UCSD-AML1 (cell line): ENCODE measurements around the gene PKD1.

Experiments
- DNase-seq: peaks from one replicate; lab custom pipeline; 2025; ENCODE audit not compliant: unreplicated experiment; lab: John Stamatoyannopoulos, UW

PKD1 gene

DNA sequence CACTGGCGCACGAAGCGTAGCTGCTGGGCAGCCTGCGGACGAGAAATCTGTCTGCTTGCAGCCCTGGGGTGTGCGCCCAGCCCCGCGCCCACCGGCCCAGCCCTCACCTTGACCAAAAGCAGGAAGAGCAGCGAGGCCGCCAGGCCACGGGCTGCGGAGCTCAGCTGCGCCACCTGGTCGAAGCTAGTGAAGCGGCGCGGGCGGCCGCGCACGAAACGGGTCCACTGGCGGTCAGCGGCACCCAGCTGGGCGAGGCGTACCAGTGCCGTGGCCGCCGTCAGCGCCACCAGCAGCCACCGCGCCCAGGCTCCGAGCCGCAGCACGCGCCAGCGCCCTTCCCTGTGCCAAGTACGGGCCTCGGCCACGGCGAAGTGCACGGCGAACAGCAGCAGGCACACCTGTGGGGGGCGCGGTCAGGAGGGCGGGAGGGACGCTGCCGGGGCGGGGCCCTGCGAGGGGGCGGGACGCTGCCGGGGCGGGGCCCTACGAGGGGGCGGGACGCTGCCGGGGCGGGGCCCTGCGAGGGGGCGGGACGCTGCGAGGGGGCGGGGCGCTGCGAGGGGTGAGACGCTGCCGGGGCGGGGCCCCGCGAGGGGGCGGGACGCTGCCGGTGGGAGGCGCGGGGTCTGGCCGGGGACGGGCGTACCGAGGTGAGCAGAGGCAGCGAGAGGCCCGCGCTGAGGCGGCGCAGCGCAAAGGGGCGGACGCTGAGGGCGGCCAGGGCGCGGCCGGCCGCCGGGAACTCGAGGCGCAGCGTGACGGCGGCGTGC lies 44.7 kb downstream of the PKD1 start:
- no peak for DNase-seq

DNA sequence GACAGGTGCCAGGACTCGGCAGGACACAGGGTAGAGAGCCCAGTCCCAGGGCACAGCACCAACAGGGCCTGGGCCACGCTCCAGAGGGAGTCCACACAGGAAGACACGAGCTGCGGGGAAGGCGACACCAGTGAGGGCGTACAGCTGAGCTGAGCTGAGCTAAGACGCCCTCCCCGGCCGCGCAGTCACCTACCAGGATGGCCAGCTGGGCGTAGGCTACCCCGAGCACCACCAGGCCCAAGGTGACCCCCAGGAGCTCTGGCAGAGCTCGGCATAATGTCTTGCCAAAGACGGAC lies 45.3 kb downstream of the PKD1 start:
- no peak for DNase-seq

GRCh38 chr16:2089706-2090480 lies 45.8 kb downstream of the PKD1 start:
- DNase-seq, result no peak

DNA sequence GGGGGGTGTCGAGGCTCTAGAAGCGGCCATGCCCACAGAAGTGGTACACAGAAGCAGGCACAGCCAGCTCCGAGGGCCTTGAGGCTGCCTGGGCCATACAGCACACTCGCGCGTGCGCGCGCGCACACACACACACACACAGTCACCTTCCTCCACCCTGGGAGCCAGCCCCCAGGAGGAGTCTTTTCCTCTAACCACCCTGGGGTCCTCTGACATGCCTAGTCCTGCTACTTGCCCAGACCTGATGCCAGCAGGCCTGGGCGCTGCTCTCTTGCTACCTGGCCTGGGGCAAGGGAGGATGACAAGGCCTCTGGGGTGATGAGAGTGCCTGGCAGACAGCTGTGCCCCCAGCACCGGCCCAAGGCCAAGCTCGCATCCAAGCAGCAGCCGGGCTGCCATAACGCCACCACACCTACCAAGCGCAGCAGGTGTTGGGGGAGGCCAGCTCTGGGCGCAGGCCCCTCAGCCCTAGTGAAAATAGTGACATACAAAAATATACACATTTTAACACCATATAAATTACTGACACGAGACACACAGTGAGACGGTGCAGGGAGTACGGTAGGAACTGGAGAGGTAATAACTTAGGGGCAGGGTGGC lies 46.8 kb downstream of the PKD1 start:
- no peak for DNase-seq

- no peak for DNase-seq
Measured at GRCh38 chr16:2087748-2088631, 47.7 kb downstream of the PKD1 start.

DNA sequence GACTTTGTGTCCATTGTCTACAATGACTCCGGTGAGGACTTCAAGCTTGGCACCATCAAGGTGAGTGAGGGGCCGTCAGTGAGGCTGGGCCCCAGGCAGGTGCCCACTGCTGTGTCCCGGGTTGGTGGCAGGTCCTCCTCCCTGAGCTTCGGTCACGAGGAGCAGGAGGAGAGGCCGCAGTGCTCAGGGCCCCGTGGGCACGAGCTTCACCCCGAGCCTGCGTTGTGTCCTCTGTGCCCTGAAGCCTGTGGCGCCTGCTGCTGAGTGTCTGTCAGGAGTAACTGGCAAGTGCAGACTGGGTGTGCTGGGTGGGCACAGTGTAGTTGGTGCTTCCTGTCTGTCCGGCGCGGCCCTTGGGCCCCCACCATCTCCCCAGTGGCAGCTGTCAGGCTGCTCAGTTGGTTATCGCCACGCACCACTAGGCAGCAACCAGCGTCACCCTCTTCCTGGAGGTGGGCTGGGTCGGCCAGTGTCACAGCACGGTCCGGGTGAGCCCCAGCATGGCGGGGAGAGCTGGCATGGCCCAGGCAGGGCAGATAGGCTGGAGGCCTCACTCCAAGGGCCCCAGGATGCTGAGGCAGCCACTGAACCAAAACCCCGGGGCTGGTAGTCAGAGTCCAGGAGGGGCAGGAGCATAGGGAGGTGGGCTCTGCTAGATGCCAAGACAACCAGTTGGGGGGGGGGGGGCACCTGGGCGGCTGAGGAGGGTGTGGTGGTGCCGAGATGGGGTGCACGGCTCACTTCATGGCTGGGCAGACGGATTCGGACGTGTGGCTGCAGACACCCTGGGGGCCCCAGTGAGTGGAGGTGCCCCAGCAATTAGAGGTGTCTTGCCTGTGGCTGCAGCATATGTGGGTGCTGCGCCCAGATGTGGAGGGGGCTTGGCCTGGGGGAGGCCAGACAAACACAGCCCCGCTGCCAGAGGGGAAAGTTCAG lies 48.6 kb downstream of the PKD1 start:
- DNase-seq, result no peak

GRCh38 chr16:2086106-2086742 lies 49.5 kb downstream of the PKD1 start:
- DNase-seq, result no peak

DNA sequence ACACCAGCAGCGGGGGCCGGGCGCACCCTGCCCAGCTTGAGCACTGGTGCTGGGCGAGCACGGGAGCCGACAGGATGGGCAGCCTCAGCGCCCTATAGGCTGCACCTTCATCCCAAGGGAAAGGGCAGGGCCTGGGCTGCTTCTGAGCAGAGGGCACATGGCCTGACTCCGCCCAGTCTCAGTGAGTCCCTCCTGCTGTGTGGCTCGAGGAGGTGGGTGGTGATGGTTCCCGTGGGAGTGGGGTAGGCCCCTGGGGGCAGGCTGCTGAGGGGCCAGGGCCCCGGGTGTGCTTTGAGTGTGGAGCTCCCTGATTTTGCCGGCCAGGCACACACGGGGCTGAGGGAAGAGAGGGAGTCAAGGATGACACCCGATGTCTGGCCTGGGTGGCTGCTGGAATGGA lies 50.0 kb downstream of the PKD1 start:
- no peak for DNase-seq

GRCh38 chr16:2084895-2085625 lies 50.6 kb downstream of the PKD1 start:
- no peak for DNase-seq

DNA sequence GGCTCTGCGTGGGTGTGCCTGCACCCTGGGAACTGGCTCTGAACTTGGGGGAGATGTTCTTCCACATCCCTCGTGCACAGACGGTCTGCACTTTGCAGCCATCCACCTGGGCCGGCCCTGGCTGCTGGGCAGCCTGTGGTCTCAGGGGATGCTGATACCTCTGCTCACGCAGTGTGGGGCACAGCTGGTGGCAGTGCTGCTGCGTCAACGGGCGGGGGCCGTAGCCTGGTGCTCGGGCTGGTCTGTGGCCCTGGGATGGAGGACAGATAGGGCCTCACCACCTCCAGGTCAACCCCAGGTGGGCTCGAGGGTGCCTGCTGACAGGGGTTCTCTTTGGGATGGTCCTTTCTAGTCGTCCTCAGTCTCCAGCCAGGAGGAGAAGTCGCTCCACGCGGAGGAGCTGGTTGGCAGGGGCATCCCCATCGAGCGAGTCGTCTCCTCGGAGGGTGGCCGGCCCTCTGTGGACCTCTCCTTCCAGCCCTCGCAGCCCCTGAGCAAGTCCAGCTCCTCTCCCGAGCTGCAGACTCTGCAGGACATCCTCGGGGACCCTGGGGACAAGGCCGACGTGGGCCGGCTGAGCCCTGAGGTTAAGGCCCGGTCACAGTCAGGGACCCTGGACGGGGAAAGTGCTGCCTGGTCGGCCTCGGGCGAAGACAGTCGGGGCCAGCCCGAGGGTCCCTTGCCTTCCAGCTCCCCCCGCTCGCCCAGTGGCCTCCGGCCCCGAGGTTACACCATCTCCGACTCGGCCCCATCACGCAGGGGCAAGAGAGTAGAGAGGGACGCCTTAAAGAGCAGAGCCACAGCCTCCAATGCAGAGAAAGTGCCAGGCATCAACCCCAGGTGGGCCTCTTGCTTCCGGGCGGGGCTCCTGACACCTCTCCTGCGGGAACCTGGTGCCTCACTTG lies 51.6 kb downstream of the PKD1 start:
- no peak for DNase-seq

GRCh38 chr16:2083409-2083808 lies 52.3 kb downstream of the PKD1 start:
- DNase-seq, result no peak

- DNase-seq, result no peak
Measured at GRCh38 chr16:2082983-2083364, 52.7 kb downstream of the PKD1 start.

DNA sequence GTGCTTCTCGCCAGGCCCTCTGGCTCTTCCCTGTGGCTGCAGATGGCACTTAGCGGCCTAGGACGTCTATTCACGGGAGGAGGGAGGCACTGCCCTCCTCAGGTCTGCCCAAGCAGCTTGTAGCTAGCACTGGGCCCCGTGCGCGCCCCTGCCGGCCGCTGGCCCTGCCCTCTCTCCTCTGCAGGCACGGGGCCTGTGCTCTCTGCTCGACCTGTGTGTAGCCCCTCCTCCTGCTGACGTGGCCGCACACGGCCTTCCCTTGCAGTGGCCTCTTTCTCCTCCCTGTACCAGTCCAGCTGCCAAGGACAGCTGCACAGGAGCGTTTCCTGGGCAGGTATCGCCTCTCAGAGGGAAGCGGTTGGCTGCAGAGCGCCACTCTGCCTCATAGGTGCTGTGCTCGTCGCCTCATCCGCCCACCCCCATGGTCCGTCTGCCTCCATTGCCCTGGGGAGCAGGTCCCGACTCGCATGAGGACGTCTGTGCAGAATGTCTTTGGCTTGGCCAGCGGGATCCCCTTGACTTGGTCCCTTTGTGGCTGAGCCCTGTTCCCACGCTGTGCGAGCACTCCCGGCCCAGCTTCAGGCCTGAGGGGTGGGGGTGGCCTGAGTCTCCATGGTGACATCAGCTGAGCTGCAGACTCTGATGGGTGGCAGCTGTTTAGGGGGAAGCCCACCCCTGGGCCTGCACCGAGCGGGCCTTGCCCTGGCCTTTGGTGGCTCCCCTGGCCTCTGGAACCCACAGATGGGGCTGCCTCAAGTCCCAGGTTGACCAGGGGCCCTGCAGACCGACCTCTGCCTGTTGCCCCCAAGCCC lies 53.3 kb downstream of the PKD1 start:
- no peak for DNase-seq

GRCh38 chr16:2081201-2082084 lies 54.3 kb downstream of the PKD1 start:
- no peak for DNase-seq

DNA sequence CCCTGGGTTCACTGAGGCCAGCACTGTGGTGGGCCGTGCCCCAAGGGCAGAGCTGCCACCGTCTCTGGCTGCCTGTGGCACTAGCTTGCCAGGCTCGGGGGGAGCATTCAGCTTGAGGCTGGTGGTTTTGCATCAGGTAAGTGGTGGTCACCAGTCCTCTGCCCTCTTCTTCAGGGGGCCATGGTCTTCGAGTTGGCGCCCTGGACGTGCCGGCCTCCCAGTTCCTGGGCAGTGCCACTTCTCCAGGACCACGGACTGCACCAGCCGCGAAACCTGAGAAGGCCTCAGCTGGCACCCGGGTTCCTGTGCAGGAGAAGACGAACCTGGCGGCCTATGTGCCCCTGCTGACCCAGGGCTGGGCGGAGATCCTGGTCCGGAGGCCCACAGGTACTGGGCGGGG lies 55.7 kb downstream of the PKD1 start:
- DNase-seq, result no peak

DNA sequence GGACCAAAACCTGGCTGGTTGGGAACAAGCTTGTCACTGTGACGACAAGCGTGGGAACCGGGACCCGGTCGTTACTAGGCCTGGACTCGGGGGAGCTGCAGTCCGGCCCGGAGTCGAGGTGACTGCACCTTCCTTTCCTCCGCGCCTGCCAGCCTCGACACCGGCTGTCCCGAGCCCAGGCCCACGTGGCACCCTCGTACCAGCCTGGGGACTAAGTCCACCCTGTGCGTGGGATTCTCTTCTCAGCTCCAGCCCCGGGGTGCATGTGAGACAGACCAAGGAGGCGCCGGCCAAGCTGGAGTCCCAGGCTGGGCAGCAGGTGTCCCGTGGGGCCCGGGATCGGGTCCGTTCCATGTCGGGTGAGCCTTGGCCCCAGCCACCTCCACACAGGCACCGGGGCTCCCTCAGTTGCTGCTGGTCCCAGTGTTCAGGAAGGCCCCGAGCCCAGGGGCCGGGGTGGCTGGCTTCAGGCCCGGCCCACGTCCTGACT lies 56.3 kb downstream of the PKD1 start:
- no peak for DNase-seq
